Measurements from ENCODE around the gene NR2F2.

Gene NR2F2

GRCh38 chr15:96343113-96344059 is 12.9 kb downstream of the NR2F2 start:
- TF ChIP-seq SIN3A (IDR thresholded peaks at IDR 0.05; ENCODE audit: borderline replicate concordance, insufficient read depth, low read length): no peak
- no peak for TF ChIP-seq POLR2AphosphoS5 (IDR thresholded peaks at IDR 0.05; ENCODE audit: low read depth, low read length)
- no peak for TF ChIP-seq TAF1 (IDR thresholded peaks at IDR 0.05; ENCODE audit: borderline replicate concordance, insufficient read depth, low read length)
- no peak for TF ChIP-seq REST (IDR thresholded peaks at IDR 0.05; ENCODE audit: insufficient read depth in 1 of 2, low read depth in 2 of 2, low read length in 2 of 2)
- TF ChIP-seq FOXP2 (optimal IDR thresholded peaks at IDR 0.05; ENCODE audit: borderline replicate concordance, extremely low read depth, extremely low read length, insufficient read depth): no peak

- TF ChIP-seq SIN3A (IDR thresholded peaks at IDR 0.05; ENCODE audit: borderline replicate concordance, insufficient read depth, low read length) (no peak), FOXP2 (optimal IDR thresholded peaks at IDR 0.05; ENCODE audit: borderline replicate concordance, extremely low read depth, extremely low read length, insufficient read depth) (no peak), POLR2AphosphoS5 (IDR thresholded peaks at IDR 0.05; ENCODE audit: low read depth, low read length) (no peak), TAF1 (IDR thresholded peaks at IDR 0.05; ENCODE audit: borderline replicate concordance, insufficient read depth, low read length) (no peak), REST (IDR thresholded peaks at IDR 0.05; ENCODE audit: insufficient read depth in 1 of 2, low read depth in 2 of 2, low read length in 2 of 2) (no peak)
These were observed 13.7 kb downstream of the NR2F2 start for GRCh38 chr15:96344060-96344705.

GRCh38 chr15:96344706-96345559 is 14.4 kb downstream of the NR2F2 start:
- TF ChIP-seq TAF1 (IDR thresholded peaks at IDR 0.05; ENCODE audit: borderline replicate concordance, insufficient read depth, low read length): no peak
- no peak for TF ChIP-seq SIN3A (IDR thresholded peaks at IDR 0.05; ENCODE audit: borderline replicate concordance, insufficient read depth, low read length)
- no peak for TF ChIP-seq FOXP2 (optimal IDR thresholded peaks at IDR 0.05; ENCODE audit: borderline replicate concordance, extremely low read depth, extremely low read length, insufficient read depth)
- TF ChIP-seq POLR2AphosphoS5 (IDR thresholded peaks at IDR 0.05; ENCODE audit: low read depth, low read length): no peak
- no peak for TF ChIP-seq REST (IDR thresholded peaks at IDR 0.05; ENCODE audit: insufficient read depth in 1 of 2, low read depth in 2 of 2, low read length in 2 of 2)

- TF ChIP-seq REST (IDR thresholded peaks at IDR 0.05; ENCODE audit: insufficient read depth in 1 of 2, low read depth in 2 of 2, low read length in 2 of 2): no peak
- no peak for TF ChIP-seq POLR2AphosphoS5 (IDR thresholded peaks at IDR 0.05; ENCODE audit: low read depth, low read length)
- no peak for TF ChIP-seq TAF1 (IDR thresholded peaks at IDR 0.05; ENCODE audit: borderline replicate concordance, insufficient read depth, low read length)
- TF ChIP-seq SIN3A (IDR thresholded peaks at IDR 0.05; ENCODE audit: borderline replicate concordance, insufficient read depth, low read length): no peak; the same call in 1 of the 2 replicates
These were observed 15.3 kb downstream of the NR2F2 start for GRCh38 chr15:96345560-96346399.

All from PFSK-1 (cell line).